ELR (cell line): ENCODE measurements around the gene OSCP1.

Experiments
- DNase-seq: peaks from one replicate; pipeline ENCODE4 v3.0.0-alpha.2; 2015; ENCODE audit warnings: low read depth

OSCP1 gene

DNA sequence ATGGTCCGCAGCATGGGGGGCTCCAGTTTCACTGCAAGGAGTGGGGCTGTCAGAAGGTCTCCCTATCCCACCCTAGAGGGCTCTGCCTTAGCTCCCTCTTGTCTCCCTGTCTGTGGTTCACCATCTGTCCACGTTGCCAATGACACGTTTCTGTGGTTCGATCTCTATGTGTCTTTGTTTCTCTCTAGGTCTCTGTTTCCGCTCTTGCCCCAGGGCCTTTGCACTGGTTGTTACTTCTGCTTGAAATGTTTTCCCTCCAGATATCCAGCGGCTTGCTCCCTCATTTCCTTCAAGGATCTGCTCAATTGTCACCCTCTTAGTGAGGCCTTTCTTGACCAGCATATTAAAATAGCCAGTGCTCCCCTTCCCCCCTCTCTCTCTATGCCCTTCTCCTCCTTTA, 22.4 kb upstream of the OSCP1 start:
- DNase-seq = no peak

DNA sequence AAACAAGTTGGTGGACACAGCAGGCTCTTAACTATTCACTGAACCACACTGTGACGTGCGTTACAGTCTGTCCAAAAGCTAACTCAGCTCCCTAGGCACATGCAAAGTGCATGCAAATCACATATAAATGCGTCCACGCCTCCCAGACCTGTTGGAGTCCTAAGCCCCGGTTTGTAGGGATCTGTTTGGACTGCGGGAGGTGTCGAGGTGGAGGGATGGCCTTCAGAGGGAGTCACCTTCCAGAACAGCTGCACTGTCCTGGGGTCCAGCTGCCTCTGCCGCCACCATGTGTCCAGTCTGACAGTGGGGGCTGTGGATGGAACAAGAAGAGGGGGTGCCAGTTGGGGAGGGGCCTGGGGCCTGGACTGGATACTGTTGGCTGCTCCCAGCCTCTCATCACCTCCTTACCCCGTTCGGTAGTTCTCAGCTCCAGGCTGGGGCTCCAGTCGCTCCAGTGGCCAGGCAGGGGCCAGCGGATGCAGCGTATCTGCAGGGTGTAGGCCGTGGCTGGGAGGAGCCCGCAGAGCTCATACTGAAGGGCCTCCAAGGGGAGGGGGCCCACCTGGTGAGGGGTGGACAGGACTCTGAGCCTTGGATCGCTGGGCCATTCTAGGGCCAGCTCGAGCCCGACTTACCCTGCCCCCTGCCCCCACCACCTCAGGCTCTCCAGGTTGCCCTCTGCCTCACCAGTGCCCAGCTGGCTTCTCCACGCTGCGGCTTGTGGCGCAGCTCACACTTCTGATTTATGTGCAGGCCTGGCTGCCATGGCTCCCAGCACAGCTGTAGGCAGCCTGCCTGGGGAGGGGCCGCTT, 21.8 kb upstream of the OSCP1 start:
- DNase-seq = no peak

DNA sequence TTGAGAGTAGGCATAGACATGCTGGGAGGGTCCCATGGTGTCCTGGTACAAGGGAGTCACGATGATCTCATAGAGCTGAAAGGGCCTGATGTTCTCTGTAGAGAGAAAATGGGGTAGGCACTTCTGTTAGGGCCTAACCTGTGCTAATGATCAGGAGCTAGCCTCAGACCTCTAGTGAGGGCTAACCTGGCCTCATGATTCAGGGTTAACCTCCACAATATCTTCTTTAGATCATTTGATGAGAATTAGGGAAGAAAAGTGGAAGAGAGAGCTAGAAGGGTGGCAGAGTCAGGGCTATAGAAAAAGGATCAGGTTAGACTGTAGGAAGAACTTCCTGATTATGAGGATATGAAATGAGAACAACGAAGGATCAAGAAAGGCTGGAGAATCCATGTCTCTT, 18.9 kb upstream of the OSCP1 start:
- DNase-seq = no peak

DNA sequence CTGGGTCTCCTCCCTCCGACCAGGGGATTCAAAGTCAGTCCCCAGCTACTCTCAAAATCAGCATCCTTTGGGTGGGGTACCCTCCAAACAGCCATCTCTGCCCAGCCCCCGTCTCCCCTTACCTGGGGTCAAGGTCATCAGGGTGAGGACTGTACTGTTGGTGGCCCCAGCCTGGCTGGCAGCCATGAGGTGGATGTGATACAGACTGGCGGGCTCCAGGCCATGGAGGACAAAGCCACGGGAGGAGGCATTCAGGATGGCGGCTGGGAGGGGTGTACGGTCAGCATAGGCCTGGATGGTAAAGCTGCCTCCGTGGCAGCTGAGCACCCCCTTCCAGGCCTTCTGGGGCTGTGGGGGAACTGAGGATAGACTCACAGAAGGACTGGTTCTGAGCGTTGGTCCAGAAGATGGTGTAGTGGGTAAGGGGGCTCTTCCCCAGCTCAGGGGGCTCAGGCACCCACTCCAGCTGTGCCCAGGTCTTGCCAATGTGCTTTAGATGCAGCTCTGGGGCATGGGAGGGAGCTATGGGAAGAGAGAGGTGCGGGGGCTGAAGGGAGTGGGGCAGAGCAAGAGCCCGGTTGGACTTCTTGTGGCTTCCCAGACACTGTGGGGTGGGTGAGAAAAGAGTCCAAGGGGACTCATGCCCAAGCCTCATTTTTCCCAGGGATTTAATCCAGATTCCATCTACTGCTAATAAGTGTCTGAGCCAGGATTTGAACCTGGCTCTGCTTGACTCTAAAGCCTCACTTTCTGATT, 17.6 kb upstream of the OSCP1 start:
- DNase-seq = no peak

DNA sequence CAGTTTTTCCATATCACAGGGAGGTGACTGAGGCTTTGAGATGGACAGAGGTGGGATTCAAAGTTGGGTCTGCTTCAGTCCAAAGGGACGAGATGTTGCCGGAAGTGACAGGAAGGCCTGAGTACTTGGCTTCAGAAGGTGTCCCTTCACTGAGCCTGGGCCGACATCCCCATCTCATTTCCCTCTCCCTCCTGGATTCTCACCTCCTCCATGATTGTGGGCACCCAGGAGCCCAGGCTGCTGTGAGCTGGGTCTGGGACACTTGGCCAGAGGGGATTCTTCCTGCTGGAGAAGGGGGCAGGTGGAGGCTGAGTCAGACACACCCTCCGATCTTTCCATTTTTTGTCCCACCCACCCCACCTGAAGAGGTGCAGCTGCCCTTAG, 16.8 kb upstream of the OSCP1 start:
- DNase-seq = no peak

DNA sequence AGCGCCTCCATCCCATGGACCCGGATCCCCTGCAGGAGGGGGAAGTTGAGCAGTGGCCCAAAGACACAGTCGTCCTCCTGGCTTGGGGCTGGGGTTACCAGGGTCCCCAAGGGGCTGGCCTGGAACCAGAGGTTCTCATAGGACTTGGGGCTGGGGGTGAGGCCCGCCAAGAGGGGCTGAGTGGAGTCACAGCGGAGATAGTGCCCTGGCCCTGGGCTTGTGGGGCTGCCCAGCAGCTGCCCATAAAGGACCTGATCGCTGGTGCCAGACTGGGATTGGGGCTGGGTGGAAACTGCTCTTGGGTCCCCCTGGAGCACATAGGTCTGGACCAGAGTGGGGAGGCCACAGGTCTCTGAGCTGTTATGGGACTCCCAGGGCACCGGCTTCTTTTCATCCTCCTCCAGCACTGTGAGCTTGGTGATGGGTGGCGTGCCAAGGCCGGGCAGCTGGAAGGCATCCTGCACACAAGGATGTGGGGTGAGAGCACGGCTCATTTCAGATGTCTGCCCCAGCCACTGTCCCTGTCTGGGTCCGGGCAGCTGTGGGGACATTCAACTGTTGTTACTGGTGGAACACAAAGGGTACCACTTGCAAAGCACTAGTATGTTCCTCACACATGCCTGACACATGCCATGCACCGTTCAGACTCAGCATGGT, 16.2 kb upstream of the OSCP1 start:
- DNase-seq = no peak

DNA sequence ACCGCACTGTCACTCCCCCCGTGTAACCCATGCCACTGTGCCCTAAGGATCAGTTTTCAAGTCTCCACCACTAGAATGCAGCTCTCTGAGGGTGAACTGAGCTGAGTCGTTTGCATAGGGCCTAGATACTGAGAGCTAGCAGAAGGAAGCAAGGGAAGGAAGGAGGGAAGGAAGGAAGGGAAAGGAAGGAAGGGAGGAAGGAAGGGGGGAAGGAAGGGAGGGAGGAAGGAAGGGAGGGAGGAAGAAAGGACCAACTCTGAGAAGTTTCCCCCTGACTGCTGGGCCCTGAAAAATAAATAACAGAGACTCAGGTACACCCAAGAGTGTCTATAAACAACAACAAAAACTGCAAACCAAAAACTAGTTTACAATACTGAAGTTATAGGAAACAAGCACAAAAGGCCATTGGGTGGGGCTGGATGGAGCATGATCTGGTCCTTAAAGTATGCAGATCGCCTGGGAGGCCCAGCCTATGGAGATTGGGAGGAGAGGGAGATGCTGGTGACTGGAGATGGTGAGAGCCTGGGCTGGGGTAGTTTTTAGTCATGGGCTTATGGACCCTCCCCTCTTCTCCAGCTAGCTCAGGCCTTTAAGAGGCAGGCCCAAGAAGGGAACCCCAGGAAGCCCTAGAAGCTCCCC, 15.6 kb upstream of the OSCP1 start:
- DNase-seq = peak; percentile 49

DNA sequence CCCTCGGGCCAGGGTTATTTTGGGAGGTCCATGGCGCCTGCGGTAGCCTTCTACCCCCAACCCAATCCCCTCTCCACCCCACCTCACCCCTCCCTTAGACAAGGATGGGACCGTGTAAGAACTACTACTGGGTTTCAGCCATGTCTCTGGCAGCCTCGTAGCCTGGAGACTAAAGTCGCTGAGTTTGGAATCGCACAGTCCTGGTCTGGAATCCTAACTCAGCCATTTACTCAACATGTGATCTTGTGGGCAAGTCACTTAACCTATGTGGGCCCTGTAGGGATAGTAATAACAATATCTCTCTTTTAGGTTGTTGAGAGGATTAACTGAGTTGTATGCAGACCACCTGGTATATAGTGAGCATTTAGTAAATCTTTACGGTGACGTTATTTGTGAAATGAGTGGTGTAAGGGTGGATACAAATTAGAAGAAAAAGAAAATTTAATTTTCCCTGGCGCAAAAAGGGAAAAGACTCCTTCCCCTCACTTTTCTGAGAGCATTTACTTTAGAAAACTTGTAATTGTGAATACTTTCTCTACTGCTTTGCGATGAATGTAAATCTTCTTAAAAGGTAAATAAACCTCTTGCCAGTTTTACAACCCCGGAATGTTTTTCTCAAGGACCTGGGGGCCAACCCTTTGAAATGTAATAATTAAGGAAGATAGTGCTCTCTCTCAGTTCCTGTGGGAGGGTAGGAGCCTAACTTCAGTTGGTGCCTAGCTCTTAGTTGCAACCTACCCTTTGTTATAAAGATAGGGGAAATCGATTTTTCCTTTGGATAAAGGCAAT, 14.5 kb upstream of the OSCP1 start:
- no peak for DNase-seq

DNA sequence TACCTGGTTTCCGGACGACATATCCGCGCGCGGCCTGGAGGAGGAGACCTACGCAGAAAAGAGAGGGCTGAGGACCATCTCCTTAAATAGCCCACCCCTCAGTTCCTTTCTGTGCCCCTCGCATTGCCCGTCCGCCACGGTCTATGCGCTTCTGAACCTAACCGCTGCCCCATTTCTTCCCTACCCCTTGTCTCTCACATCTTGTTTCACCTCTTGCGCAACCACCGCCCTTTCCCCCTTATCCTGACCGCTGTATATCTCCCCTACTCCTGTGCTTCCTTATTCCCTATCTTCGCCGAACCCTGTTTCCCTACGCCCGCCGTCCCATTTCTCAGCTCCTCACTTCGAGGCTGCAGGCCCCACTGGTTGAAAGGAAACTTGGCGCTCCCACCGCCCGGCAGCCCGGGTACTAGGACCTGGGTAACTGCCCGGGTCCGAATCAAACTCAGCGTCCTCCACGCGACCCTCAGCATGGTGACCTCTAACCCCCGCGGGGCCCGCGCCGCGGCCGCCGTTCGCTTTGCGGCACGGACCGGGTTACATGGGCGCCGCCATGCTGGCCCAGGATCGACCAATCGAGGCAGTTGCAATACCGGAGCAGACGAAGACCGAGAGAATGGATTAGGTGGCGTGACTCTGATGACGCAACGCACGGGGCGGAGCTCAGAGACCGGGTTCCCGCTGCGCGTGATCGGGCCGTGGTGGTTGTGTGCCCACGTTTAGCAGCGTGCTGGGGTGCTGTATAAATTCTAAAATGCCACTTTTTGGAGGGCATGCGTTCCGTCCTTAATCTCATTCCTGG, 13.8 kb upstream of the OSCP1 start, which contains the start of gene MRPS15:
TSS of gene MRPS15 (minus strand) at position 582 of the 802 bp plus-strand sequence. CDS start at position 473, 109 bp downstream.
- DNase-seq = peak; percentile 97

DNA sequence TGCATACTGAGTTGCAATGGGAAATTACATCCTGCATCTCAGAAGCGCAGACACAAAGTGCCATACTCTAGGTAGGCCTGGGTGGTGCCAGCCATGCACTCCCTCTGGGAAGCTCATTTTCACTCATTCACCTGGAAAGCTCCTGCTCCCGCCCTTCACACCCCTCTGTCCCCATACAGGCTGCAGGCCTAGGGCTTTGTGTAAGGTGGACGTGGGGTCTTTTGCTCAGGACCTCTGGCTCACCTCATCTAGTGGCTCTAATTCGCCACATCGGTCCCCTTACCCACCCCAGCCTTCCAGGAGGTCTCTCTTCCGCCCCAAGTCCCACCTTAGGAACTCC, 13.2 kb upstream of the OSCP1 start:
- no peak for DNase-seq

DNA sequence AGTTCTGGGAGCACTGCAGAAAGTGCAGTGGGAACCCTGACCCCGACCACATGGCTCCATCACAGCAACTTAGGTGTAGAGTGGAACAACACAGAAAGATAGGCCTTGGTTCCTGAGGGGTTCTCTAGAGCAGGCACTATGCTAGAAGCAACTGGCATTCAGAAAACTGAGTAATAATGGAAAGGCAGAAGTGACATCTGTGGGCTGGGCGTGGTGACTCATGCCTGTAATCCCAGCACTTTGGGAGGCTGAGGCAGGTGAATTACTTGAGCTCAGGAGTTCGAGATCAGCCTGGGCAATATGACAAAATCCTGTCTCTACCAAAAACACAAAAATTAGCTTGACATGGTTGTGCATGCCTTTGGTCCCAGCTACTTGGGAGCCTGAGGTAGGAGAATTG, 8.7 kb upstream of the OSCP1 start:
- peak; percentile 30 for DNase-seq

DNA sequence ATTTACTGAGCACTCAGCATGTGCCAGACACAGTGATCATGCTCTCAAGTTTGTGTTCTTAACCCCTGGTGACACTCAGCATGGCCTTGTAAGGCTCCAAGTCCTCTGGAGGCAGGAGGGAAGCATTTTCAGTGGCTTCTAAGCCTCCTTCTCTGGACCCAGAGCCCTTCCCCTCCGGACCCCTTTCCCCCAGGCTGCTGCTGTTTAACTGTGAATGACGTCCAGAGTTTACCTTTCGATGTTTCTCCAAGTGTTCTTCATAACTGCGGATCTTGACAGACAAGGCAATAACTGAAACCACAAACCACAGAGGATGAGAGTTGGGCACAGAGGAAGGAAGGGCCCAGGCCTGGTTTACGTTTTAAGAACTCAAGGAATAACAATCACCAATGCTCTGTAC, 7.4 kb upstream of the OSCP1 start:
- DNase-seq = no peak

DNA sequence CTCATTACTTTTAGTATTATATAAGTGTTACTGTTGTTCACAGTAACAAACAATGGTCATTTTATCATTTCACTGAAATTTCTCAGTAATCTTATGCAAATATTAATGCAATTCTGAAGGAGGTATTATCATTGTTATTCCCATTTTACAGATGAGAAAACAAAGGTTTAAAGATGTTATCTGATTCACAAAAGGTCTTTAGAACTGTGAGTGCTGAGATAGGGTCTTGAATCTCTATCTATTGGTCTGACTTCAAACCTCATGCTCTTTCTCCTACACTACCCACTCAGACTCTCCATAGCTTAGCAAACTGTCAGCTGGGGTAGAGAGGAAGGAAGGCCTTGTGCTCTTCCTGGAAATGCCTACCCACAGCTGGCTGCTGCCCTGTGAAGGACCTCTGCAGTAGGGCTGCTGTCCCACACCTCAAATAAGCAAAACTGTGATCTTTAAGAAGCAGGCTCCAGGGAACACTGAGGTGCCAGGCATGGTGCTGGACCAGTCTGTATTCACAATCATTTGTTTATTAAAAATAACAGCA, 6.2 kb upstream of the OSCP1 start:
- DNase-seq = no peak

DNA sequence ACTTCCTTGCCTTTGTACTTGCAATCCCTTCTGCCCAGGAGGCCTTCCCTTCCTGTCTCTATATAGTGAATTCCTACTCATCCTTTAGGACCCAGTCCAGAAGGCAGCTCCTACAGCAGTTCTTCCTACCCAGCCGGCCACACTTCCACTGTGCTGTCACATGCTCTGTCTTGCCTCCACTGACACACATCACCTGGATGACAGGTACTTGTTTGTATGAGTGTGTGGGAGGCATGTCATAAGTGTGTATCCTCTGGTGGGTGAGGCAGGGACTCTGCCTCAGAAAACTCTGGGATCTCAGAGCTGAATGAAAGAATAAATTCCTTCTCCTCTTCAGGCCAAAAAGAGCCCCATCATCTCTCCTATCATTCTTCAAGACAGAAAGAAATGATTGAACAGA, 5.1 kb upstream of the OSCP1 start:
- DNase-seq = no peak

DNA sequence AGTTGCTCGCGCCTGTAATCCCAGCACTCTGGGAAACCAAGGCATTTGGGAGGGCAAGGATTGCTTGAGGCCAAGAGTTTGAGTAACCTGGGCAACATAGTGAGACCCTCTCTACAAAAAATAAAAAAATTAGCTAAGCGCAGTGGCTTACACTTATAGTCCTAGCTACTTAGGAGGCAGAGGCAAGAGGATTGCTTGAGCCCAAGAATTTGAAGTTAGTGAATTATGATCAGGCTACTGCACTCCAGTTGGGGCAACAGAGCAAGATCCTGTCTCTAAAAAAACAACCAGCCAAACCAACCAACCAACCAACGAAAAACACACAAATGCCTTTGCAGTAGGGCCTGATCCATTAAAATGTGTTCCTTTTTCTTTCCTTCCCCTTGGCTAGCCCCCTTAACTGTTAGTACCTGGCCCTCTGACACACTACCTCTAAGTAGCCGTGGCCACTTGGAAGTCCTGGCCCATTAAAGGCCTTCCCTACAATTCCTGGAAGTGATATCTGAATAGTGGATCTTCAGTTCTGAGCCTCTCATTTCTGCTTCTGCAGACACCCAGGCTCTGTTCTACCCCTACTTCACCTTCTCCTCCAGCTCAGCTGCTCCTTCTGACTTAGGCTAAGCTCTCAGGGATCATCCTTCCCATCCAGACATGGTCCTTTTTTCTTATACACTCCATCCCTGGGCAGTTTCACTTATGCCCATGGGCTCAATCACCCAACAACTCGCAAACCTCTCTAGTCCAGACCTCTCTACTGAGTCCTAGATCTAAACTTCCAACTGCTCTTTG, 3.5 kb upstream of the OSCP1 start:
- DNase-seq = no peak

DNA sequence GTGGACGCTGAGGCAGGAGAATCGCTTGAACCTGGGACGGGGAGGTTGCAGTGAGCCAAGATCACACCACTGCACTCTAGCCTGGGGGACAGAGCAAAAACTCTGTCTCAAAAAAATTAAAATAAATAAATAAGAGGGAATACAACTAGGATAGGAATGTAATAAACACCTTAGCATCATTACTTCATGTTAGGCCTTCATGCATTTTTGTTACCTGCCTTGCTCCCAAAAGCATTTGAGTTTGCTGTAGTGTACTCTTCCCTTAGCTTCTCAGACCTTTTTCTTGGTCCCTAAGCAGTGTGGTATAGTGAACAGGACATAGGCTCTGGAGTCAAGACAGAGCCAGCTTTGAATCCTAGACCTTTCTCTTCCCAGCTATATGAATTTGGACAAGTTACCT, 2.8 kb upstream of the OSCP1 start:
- no peak for DNase-seq

DNA sequence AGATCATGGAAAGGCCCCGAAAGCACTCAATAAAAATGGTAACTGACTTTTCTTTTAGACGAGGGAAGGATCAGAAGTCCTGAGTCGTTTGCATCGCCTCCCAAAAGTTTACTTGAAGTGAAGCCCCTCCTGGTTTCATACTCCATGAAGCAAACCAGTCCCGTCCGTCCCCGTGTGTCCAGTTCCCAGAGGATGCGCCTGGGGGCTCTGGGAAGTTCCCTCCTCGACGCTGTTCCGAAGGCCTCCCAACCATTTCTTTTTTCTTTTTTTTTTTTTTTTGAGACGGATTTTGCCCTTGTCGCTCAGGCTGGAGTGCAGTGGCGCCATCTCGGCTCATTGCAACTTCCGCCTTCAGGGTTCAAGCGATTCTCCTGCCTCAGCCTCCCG, 661 bp upstream of the OSCP1 start:
- no peak for DNase-seq

DNA sequence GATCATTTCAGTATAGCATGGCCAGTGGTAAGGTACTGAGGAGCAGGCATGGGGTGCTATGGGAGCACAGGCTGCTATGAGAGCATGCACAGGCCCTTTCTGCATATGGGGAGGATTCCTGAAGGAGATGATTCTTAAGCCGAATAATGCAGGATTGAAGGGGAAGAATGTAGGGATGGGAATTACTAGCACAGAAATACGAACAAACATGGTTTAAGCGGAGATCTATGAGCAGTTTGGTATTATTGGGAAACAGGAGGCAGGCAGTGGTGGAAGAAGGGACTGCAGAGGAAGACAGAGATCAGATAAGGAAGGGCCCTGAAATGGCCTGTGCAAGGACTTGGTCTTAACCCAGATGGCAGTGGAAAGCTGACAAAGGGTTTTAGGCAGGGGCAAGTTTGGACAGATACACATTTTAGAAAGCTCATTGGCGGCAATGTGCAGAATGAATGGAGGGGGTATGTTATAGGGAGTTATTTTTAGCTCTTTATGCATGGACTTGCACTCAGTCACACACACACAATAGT, 1.7 kb downstream of the OSCP1 start:
- no peak for DNase-seq

DNA sequence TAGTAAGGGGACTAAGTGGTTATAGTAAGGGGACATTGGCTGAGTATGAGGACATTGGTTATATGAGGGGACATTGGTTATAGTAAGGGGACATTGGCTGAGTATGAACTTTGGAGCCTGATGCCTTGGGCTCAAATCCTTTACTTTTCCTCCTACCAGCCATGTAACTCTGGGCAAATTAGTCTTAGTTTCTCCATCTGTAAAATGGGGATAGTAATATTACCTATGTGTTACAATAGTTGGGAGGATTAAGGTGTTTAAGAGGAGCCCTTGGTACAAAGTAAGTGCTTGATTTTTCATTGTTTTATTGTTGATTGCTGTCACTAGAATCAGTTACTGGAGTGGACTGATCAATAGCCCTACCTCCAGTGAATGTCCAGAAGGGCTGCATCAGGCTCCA, 2.8 kb downstream of the OSCP1 start:
- no peak for DNase-seq

DNA sequence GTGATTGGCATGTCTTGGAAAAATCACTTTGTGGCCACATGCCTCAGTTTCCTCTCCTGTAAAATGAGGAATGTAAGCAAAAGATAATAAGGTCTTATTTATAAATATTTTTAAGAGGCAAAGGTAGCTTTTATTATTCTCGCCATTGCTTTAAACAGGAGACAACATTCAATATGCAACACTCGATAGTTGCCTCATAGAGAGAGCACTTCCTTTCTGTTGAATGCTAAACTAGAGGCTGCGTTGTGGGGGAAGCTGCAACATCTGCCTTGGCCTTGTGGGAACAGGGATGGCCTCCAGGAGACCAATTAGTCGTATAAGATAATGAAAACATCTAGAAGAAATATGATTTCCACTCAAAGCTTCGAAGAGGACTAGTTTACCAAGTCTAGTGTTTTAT, 3.5 kb downstream of the OSCP1 start:
- no peak for DNase-seq
